ENCODE results near the gene LST1. TPM values are rescaled to one million over a fixed set of nuclear protein-coding genes. Genes with fewer than 3 reads are reported as not detected.
A peak's percentile ranks its signal among the peaks of the same experiment; 100 is the strongest.

LST1 gene
- total and polyA plus RNA-seq, 4 donors = 10.4 to 24.6 (median 13.4) TPM

DNA sequence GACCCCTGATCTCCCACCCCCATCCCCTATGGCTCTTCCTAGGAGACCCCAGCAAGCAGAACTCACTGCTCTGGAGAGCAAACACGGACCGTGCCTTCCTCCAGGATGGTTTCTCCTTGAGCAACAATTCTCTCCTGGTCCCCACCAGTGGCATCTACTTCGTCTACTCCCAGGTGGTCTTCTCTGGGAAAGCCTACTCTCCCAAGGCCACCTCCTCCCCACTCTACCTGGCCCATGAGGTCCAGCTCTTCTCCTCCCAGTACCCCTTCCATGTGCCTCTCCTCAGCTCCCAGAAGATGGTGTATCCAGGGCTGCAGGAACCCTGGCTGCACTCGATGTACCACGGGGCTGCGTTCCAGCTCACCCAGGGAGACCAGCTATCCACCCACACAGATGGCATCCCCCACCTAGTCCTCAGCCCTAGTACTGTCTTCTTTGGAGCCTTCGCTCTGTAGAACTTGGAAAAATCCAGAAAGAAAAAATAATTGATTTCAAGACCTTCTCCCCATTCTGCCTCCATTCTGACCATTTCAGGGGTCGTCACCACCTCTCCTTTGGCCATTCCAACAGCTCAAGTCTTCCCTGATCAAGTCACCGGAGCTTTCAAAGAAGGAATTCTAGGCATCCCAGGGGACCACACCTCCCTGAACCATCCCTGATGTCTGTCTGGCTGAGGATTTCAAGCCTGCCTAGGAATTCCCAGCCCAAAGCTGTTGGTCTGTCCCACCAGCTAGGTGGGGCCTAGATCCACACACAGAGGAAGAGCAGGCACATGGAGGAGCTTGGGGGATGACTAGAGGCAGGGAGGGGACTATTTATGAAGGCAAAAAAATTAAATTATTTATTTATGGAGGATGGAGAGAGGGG lies 12.6 kb upstream of the LST1 start (continued):
- TF ChIP-seq CTCF (IDR thresholded peaks at IDR 0.05; ENCODE audit: low read depth, low read length, missing input control) (no peak), HNF4A (conservative IDR thresholded peaks at IDR 0.05) (no peak)

- Histone ChIP-seq H3K4me3 (ENCODE audit: low read depth in 1 of 3, low read length in 3 of 3) (no peak overlapping the region), H3K27ac (ENCODE audit: low read depth in 1 of 2, low read length in 2 of 2) (no peak overlapping the region)
- TF ChIP-seq SP1 (IDR thresholded peaks at IDR 0.05) (no peak), MAX (IDR thresholded peaks at IDR 0.05) (no peak), GABPA (IDR thresholded peaks at IDR 0.05 in 1 of 2, conservative IDR thresholded peaks at IDR 0.05 in 1 of 2) (no peak), ZBTB33 (IDR thresholded peaks at IDR 0.05) (no peak)
These were observed 11.7 kb upstream of the LST1 start for GRCh38 chr6:31574106-31575061.

GRCh38 chr6:31575335-31575901 lies 10.7 kb upstream of the LST1 start, which contains the start of gene TNF:
Gene TNF, plus strand, starts transcription at chr6:31575565. Its CDS starts 177 bp downstream, at chr6:31575742.
- Histone ChIP-seq H3K27me3 (ENCODE audit: control insufficient read depth in 4 of 4, insufficient read depth in 4 of 4, low read length in 3 of 4) (no peaks in the 10 kb centered on the region), H3K4me3 (ENCODE audit: low read depth in 1 of 3, low read length in 3 of 3) (peak within 1 kb of the TSS in 2 of 3 donors; percentile 2), H3K9ac (ENCODE audit: low read depth in 1 of 2, low read length in 2 of 2) (peak within 1 kb of the TSS in 1 of 2 donors; percentile 41), H3K9me3 (ENCODE audit: control insufficient read depth in 4 of 4, low read length in 3 of 4) (no peaks in the 10 kb centered on the region), H3K4me1 (ENCODE audit: control insufficient read depth in 4 of 4, insufficient read depth in 4 of 4, low read length in 3 of 4) (peaks cover 0 to 3% (median under 1%) of the 10 kb centered on the region in 4 donors), H3K27ac (ENCODE audit: low read depth in 1 of 2, low read length in 2 of 2) (peak within 1 kb of the TSS in 1 of 2 donors; percentile 56), H3K36me3 (ENCODE audit: control insufficient read depth in 4 of 4, insufficient read depth in 3 of 4, low read depth in 1 of 4, low read length in 3 of 4) (no peaks in the 10 kb centered on the region)
- DNase-seq (ENCODE audit: low spot score) = no peak
- 64% methylated on average over 19 of the region's 19 CpGs for WGBS
- TF ChIP-seq, protein P1, sequence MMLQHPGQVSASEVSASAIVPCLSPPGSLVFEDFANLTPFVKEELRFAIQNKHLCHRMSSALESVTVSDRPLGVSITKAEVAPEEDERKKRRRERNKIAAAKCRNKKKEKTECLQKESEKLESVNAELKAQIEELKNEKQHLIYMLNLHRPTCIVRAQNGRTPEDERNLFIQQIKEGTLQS (IDR thresholded peaks at IDR 0.05) = no peak
- no peak for TF ChIP-seq HNF4G (IDR thresholded peaks at IDR 0.05)
- TF ChIP-seq SP1 (IDR thresholded peaks at IDR 0.05) = no peak
- no peak for TF ChIP-seq HNF4A (conservative IDR thresholded peaks at IDR 0.05)
- no peak for TF ChIP-seq CTCF (IDR thresholded peaks at IDR 0.05; ENCODE audit: low read depth, low read length, missing input control)
- TF ChIP-seq YY1 (IDR thresholded peaks at IDR 0.05) = no peak
- TF ChIP-seq RXRA (IDR thresholded peaks at IDR 0.05) = no peak
- TF ChIP-seq GABPA (IDR thresholded peaks at IDR 0.05 in 1 of 2, conservative IDR thresholded peaks at IDR 0.05 in 1 of 2) = no peak
- TF ChIP-seq FOXA2 (IDR thresholded peaks at IDR 0.05) = no peak
- TF ChIP-seq EGR1 (IDR thresholded peaks at IDR 0.05; ENCODE audit: low read depth in 2 of 2) = no peak
- no peak for TF ChIP-seq NR2F2 (IDR thresholded peaks at IDR 0.05)
- no peak for TF ChIP-seq TAF1 (conservative IDR thresholded peaks at IDR 0.05)
- TF ChIP-seq FOXA1 (IDR thresholded peaks at IDR 0.05) = no peak
- no peak for TF ChIP-seq RAD21 (IDR thresholded peaks at IDR 0.05)
- no peak for TF ChIP-seq MAX (IDR thresholded peaks at IDR 0.05)
- TF ChIP-seq JUND (IDR thresholded peaks at IDR 0.05) = no peak
- TF ChIP-seq ZBTB33 (IDR thresholded peaks at IDR 0.05) = no peak

More at GRCh38 chr6:31574106-31575061, 11.7 kb upstream of the LST1 start:
- no peaks in the 10 kb centered on the region for H3K9me3 ChIP-seq (ENCODE audit: control insufficient read depth in 4 of 4, low read length in 3 of 4)
- WGBS = 77% methylated on average over 14 of the region's 14 CpGs
- H3K36me3 ChIP-seq (ENCODE audit: control insufficient read depth in 4 of 4, insufficient read depth in 3 of 4, low read depth in 1 of 4, low read length in 3 of 4) = no peaks in the 10 kb centered on the region
- DNase-seq (ENCODE audit: low spot score) = no peak
- H3K9ac ChIP-seq (ENCODE audit: low read depth in 1 of 2, low read length in 2 of 2) = no peak overlapping the region
- H3K4me1 ChIP-seq (ENCODE audit: control insufficient read depth in 4 of 4, insufficient read depth in 4 of 4, low read length in 3 of 4) = no peaks in the 10 kb centered on the region
- H3K27me3 ChIP-seq (ENCODE audit: control insufficient read depth in 4 of 4, insufficient read depth in 4 of 4, low read length in 3 of 4) = no peaks in the 10 kb centered on the region
